RWPE1 (cell line): Measurements from ENCODE around the gene ZNF423.

Source experiments
- CTCF ChIA-PET: fragments of 350-600 bp; sonication (Branson Sonifier 250); formaldehyde crosslinking; extraction: SDS; loops from one replicate; lab custom pipeline; 2021; lab: Yijun Ruan, JAX
- POLR2A ChIA-PET: fragments of 400-600 bp; formaldehyde crosslinking; extraction: SDS; loops from one replicate; lab custom pipeline; 2020; ENCODE audit warnings: antibody characterized with exemption; ENCODE audit not compliant: low non-redundant PET; lab: Yijun Ruan, JAX
- DNase-seq: peaks from one replicate; pipeline ENCODE4 v3.0.0; 2012; ENCODE audit warnings: low spot score
- H3K27ac ChIP-seq: fragments of 450-650 bp; 2 replicates; pipeline ENCODE4 v1.5.1; 2017
- TF ChIP-seq, protein P1 (sequence below): fragments of 450-650 bp; conservative IDR thresholded peaks from 2 replicates; pipeline ENCODE4 v1.5.1; 2017; ENCODE audit warnings: low read depth, mild to moderate bottlenecking

The ZNF423 gene

DNA sequence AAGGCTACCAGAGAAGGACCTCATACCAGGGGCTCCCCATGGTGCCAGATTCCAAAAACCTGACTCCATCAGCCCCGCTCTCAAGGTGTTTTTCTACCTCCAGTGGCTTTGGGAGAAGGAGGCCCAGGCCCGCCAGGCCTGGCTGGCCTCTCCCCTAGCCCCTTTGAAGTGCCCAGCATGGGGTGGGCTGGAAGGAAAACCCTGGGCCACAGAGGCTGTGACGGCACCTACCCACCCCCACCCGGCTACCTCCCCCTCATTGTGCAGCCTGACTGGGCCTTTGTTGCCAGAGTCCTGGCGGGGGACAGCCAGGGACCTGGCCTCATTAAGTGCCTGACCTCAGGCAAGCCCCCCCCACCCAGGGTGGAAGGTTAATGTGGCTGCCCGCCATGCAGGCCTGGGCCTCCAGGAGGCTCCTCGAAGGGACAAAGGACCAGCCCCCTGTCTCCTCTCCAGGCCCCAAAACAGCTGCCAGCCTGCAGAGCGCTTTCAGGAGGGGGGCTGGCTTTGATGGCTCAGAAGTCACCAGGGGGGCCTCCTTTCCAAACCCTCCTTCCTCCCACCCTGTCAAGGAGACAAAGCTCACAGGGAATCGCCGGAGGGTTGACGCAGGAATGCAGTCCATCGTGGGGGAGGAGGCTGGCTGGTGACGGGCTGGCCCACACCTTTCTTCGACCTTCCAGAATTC lies 159.4 kb downstream of the ZNF423 start:
- no peak for DNase-seq
- H3K27ac ChIP-seq: no peak overlapping the region
- ChIA-PET CTCF (no interaction called here), POLR2A (no interaction called here)
- TF ChIP-seq, protein P1, sequence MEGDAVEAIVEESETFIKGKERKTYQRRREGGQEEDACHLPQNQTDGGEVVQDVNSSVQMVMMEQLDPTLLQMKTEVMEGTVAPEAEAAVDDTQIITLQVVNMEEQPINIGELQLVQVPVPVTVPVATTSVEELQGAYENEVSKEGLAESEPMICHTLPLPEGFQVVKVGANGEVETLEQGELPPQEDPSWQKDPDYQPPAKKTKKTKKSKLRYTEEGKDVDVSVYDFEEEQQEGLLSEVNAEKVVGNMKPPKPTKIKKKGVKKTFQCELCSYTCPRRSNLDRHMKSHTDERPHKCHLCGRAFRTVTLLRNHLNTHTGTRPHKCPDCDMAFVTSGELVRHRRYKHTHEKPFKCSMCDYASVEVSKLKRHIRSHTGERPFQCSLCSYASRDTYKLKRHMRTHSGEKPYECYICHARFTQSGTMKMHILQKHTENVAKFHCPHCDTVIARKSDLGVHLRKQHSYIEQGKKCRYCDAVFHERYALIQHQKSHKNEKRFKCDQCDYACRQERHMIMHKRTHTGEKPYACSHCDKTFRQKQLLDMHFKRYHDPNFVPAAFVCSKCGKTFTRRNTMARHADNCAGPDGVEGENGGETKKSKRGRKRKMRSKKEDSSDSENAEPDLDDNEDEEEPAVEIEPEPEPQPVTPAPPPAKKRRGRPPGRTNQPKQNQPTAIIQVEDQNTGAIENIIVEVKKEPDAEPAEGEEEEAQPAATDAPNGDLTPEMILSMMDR: no peak

DNA sequence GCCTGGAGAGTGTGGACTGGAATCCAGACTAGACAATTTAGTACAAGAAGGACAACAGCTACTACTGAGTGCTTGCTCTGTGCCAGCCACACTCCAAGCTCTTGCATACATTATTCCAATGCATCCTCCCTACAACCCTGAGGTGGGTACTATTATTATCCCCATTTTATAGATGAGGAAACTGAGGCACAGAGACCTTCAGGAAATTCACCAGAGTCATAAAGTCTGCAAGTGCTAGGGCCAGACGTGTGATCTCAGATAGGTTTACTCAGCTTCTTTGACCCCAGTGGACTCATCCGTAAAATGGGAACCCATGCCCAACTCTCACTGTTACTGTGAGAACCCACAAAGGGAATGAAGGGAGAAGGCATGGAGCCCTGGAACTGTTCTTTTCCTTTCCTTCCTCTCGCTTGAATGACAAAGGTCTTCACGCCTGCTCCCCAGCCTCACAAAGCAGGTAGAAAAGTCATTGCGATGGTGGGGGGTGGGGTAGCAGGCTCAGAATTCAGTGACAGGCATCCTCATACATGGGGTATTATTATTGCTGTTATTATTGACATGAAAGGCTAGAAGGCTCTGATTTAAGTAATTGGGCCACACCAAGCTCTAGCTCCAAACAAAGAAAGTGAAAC lies 160.0 kb downstream of the ZNF423 start:
- TF ChIP-seq, protein P1: no peak
- no peak overlapping the region for H3K27ac ChIP-seq
- ChIA-PET POLR2A (no interaction called here), CTCF (no interaction called here)
- DNase-seq: no peak

DNA sequence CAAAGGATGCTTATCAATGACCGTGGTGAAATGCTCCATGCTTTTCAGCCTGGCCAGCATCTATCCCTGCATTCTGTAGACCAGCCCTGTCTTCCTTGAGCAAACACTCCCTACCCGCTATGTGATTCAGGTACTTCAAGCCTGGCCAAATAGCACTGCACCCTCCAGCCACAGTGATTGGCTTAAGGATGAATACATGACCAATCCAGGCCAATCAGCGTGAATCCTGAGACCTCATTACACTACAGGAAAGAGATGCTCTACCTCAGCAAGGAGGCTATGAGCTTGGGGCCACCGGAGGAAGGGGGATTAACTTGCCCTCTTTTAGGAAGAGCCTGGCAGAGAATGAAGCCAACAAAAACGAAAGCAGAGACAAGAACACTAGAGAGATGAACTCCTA lies 162.5 kb downstream of the ZNF423 start:
- TF ChIP-seq, protein P1: no peak
- no peak for DNase-seq
- H3K27ac ChIP-seq: no peak overlapping the region
- POLR2A ChIA-PET: no interaction called here
- CTCF ChIA-PET: no interaction called here

DNA sequence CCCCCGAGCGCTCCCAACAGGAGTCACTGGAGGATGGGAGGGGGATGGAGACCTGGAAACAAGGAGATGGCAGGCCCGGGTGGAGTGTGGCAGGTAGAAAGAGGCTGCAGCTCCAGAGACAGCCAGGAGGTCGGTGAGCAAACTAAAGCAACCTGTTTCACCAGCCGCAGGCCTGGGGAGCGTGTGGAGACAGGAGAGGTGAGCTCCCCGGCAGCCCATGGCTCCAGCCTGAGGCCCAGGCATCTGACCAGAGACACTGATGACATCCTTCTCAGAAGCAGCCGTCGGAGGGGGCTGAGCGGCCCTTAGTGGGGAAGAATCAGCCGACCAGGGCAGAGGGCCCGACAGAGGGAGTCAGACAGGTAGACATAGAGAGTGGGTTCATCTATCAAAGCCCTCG lies 165.1 kb downstream of the ZNF423 start:
- H3K27ac ChIP-seq: no peak overlapping the region
- DNase-seq: no peak
- ChIA-PET CTCF (no interaction called here), POLR2A (no interaction called here)
- TF ChIP-seq, protein P1: no peak

DNA sequence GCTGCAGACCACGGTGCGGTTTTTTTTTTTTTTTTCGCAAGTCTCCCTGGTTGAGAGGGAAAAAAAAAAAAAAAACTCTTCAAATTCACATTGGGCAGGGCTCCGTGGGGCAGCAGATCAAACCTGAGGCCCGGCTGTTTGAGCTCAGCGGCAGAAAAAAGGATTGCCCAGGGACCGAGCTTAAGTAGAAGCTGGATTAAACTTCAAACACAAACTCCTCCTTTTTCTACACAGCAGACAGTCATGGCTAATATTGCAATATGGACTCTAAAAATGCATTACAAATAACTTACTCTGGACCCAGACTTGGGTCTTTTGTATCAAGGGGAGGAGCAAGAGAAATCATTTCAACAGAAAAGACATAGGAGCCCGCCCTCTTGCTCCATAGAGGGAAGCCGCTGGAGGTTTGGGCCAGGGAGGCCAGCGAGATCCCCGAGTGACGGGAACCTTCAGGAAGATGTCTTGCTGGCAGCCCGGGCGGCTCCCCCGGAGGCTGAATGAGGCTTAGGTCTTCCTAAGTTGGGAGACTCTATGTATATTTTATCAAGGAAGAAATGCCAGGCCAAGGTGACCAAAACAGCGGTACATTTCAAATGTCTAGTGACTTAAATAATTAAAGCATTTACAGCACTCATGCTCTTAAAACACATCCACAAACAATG lies 167.7 kb downstream of the ZNF423 start:
- ChIA-PET POLR2A (no interaction called here), CTCF (no interaction called here)
- no peak for DNase-seq
- TF ChIP-seq, protein P1: no peak
- H3K27ac ChIP-seq: no peak overlapping the region

DNA sequence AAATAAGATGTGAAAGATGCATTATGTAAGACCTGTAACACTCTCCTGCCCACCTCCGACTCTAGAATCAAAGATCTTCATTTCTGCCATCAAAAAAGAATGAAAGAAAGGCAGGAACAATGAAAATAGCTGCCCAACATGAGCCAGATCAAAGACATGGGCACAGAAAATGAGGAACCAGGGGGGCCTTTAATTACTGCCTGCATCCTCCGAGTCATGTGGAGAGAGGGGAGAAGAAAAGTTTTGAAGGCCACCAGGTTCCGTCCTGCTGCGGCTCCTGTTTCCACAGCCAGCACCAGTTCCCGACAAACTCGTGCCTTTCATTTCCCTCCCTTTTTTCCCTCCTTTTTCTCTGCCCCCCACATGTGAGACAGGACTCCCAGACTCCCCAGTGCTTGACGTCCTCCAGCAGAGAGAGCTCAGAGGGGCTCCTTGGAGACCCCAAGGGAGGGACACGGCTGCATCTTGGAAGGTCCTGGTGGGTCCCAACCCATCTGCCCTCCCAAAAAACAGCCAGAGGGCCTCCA lies 168.4 kb downstream of the ZNF423 start:
- POLR2A ChIA-PET: no interaction called here
- DNase-seq: no peak
- CTCF ChIA-PET: no interaction called here
- TF ChIP-seq, protein P1: no peak
- no peak overlapping the region for H3K27ac ChIP-seq
